GM23248 (cell line): Measurements from ENCODE around the gene LPP. TPM values are rescaled to one million over a fixed set of nuclear protein-coding genes. Genes with fewer than 3 reads are reported as not detected.
A peak's percentile ranks its signal among the peaks of the same experiment; 100 is the strongest.

Experiments
- DNase-seq: peaks from one replicate; pipeline ENCODE4 v3.0.0-alpha.2; 2015
- H2AFZ ChIP-seq: fragments of 200-600 bp; sonication (generic); 2 replicates; pipeline ENCODE4 v1.6.1; 2016; ENCODE audit warnings: antibody characterized with exemption
- H3F3A ChIP-seq: fragments of 200-600 bp; sonication (generic); 2 replicates; pipeline ENCODE4 v1.6.1; 2016; ENCODE audit warnings: mild to moderate bottlenecking, antibody characterized with exemption, mixed run types; ENCODE audit not compliant: insufficient read depth
- H3K27ac ChIP-seq: fragments of 200-600 bp; sonication (generic); 2 replicates; pipeline ENCODE4 v1.5.1; 2016; ENCODE audit warnings: mild to moderate bottlenecking
- H3K27me3 ChIP-seq: fragments of 200-600 bp; sonication (generic); replicated peaks from 2 replicates; pipeline ENCODE4 v1.6.1; 2016; ENCODE audit warnings: mild to moderate bottlenecking; ENCODE audit not compliant: insufficient read depth
- H3K36me3 ChIP-seq: fragments of 200-600 bp; sonication (generic); 2 replicates; pipeline ENCODE4 v1.6.1; 2016; ENCODE audit warnings: low read depth, mild to moderate bottlenecking
- H3K4me1 ChIP-seq: fragments of 200-600 bp; sonication (generic); 2 replicates; pipeline ENCODE4 v1.6.1; 2016; ENCODE audit warnings: mild to moderate bottlenecking; ENCODE audit not compliant: insufficient read depth
- H3K4me2 ChIP-seq: fragments of 200-600 bp; sonication (generic); one replicate; pipeline ENCODE4 v1.6.1; 2016; ENCODE audit warnings: mild to moderate bottlenecking; ENCODE audit not compliant: unreplicated experiment
- H3K4me3 ChIP-seq: fragments of 200-600 bp; sonication (generic); 2 replicates; pipeline ENCODE4 v1.5.1; 2016; ENCODE audit warnings: mild to moderate bottlenecking
- H3K79me2 ChIP-seq: fragments of 200-600 bp; sonication (generic); 2 replicates; pipeline ENCODE4 v1.6.1; 2016; ENCODE audit warnings: mild to moderate bottlenecking; ENCODE audit not compliant: insufficient read depth
- H3K9ac ChIP-seq: fragments of 200-600 bp; sonication (generic); 2 replicates; pipeline ENCODE4 v1.6.1; 2016; ENCODE audit warnings: mild to moderate bottlenecking
- H3K9me2 ChIP-seq: fragments of 200-600 bp; sonication (generic); 2 replicates; pipeline ENCODE4 v1.6.1; 2016; ENCODE audit warnings: mixed run types, mild to moderate bottlenecking, moderate library complexity; ENCODE audit not compliant: insufficient read depth
- H3K9me3 ChIP-seq: fragments of 200-600 bp; sonication (generic); one replicate; pipeline ENCODE4 v1.6.1; 2017; ENCODE audit warnings: low read depth
- H4K20me1 ChIP-seq: fragments of 200-600 bp; sonication (generic); 2 replicates; pipeline ENCODE4 v1.6.0; 2016; ENCODE audit not compliant: insufficient read depth
- EZH2 ChIP-seq: fragments of 200-600 bp; sonication (generic); IDR thresholded peaks from 2 replicates; pipeline ENCODE4 v1.6.1; 2018; ENCODE audit warnings: antibody characterized with exemption, mild to moderate bottlenecking; ENCODE audit not compliant: insufficient read depth, poor library complexity, severe bottlenecking
- EZH2phosphoT487 ChIP-seq: fragments of 200-600 bp; sonication (generic); IDR thresholded peaks from 2 replicates; pipeline ENCODE4 v1.6.1; 2018; ENCODE audit warnings: antibody characterized with exemption, moderate library complexity, mild to moderate bottlenecking, low read depth; ENCODE audit not compliant: insufficient read depth
- WGBS, 2 experiments: methylation state at CpG; one replicate each; pipeline ENCODE4 v1.1.6; 2015 to 2017; ENCODE audit warnings: low lambda C conversion rate in 2 of 2, low coverage in 1 of 2; ENCODE audit errors: missing lambda C conversion rate in 2 of 2; 5-methylcytosine and 5-hydroxymethylcytosine counted together
- in situ Hi-C: fragments of 300-500 bp; cut with MboI; formaldehyde crosslinking; loops from 2 replicates; pipeline ENCODE4 v1.15.0; 2020
- polyA plus RNA-seq: library from polyadenylated mRNA; unstranded; fragments of >200 nt; fragmentation: Nextera tagmentation; extraction: Ambion mirVana; gene quantifications from 2 replicates; pipeline ENCODE4 v1.2.1, GENCODE V29; 2016
- total RNA-seq: library from RNA; depleted of rRNA; stranded (reverse); fragments of >200 nt; shearing (Covaris generic); gene quantifications from 2 replicates; pipeline ENCODE4 v1.2.3, GENCODE V29; 2014

The LPP gene
- total and polyA plus RNA-seq, 2 experiments from 2014 or later: 42.8 to 61.7 TPM

- Histone ChIP-seq H3F3A (no peaks in the 10 kb centered on the region), H3K9me2 (no peaks in the 10 kb centered on the region), H3K4me2 (no peak overlapping the region), H3K4me3 (no peak overlapping the region), H2AFZ (no peak overlapping the region), H3K9me3 (no peaks in the 10 kb centered on the region), H3K27me3 (no peaks in the 10 kb centered on the region), H3K9ac (no peak overlapping the region), H3K4me1 (no peaks in the 10 kb centered on the region), H3K79me2 (0 out of 2 replicates have a peak, but pooled peaks cover 6% of the 10 kb centered on the region), H3K36me3 (no peaks in the 10 kb centered on the region), H3K27ac (no peak overlapping the region), H4K20me1 (no peaks in the 10 kb centered on the region)
- no peak for TF ChIP-seq EZH2
- no peak for TF ChIP-seq EZH2phosphoT487
- WGBS, 2 experiments: 81 to 87% methylated on average over 3 of the region's 3 CpGs
- peak; percentile 5 for DNase-seq
- in situ Hi-C loops: no loop called here
Measured at GRCh38 chr3:188747489-188747888, 593.5 kb downstream of the LPP start.

DNA sequence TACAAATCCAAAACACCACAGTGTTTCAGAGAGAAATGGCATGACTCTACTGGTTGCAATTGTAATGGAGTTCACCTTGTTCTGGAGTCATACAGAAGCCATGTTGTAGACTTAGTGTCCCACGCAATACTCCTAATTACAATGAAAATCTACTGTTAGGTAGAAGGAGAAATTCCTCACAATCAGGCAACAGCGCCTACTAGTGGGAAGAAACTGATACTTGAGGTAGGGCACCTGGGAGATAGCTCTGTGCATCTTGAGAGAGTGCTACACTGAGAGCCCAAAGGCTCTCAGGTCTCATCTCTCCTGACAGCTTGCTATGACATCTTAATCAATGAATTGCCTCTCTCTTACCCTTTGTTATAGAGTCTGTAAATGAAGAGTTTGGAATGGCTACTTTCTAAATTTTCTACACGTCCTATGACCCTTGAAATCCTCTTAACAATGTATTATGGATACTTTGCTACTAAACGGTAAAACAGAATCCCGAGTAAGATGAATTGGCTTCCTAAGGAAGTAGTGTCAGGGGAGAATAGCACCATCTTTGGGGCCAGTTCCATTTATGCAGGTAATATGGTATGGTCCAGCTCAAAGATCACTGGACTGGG, 595.2 kb downstream of the LPP start:
- no peak for TF ChIP-seq EZH2phosphoT487
- no peak for TF ChIP-seq EZH2
- in situ Hi-C loops: no loop called here
- peaks cover 7% of the 10 kb centered on the region for H3F3A ChIP-seq
- peak; percentile 21 for DNase-seq
- no peaks in the 10 kb centered on the region for H3K9me3 ChIP-seq
- H3K9ac ChIP-seq: no peak overlapping the region
- no peaks in the 10 kb centered on the region for H3K9me2 ChIP-seq
- H2AFZ ChIP-seq: no peak overlapping the region
- 0 out of 2 replicates have a peak, but pooled peaks cover 6% of the 10 kb centered on the region for H3K79me2 ChIP-seq
- H3K27ac ChIP-seq: no peak overlapping the region
- no peaks in the 10 kb centered on the region for H3K27me3 ChIP-seq
- WGBS, 2 experiments: 88 to 89% methylated on average over 5 of the region's 5 CpGs
- H3K4me3 ChIP-seq: no peak overlapping the region
- H3K4me2 ChIP-seq: no peak overlapping the region
- no peaks in the 10 kb centered on the region for H4K20me1 ChIP-seq
- no peaks in the 10 kb centered on the region for H3K4me1 ChIP-seq
- no peaks in the 10 kb centered on the region for H3K36me3 ChIP-seq

GRCh38 chr3:188749830-188750229, 595.9 kb downstream of the LPP start:
- Histone ChIP-seq H3K4me3 (no peak overlapping the region), H3F3A (peaks cover 8% of the 10 kb centered on the region), H3K79me2 (0 out of 2 replicates have a peak, but pooled peaks cover 6% of the 10 kb centered on the region), H3K9me3 (no peaks in the 10 kb centered on the region), H4K20me1 (no peaks in the 10 kb centered on the region), H3K4me1 (no peaks in the 10 kb centered on the region), H3K9me2 (no peaks in the 10 kb centered on the region), H3K36me3 (no peaks in the 10 kb centered on the region), H3K9ac (no peak overlapping the region), H2AFZ (no peak overlapping the region), H3K27ac (no peak overlapping the region), H3K27me3 (no peaks in the 10 kb centered on the region), H3K4me2 (no peak overlapping the region)
- TF ChIP-seq EZH2phosphoT487 (no peak), EZH2 (no peak)
- WGBS, 2 experiments: 97 to 98% methylated on average over 4 of the region's 4 CpGs
- no peak for DNase-seq
- in situ Hi-C loops: no loop called here

DNA sequence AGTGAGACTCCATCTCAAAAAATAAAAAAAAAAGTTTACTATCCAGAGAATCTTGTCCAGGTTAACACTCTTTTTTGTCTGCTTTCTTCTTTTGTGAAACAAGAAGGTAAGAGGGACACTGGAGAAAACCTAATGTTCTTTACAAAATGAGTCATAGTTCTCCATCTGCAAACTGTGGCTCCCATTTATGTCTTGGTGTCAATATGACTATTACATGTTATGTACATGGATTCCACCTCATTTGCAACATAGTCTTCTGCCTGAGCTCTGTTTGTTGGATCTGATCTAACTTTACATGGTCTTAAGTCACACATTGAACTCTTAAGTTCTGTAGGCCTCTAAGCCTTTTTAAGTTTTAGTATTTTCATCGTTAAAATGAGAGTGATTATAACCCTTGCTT, 596.7 kb downstream of the LPP start:
- TF ChIP-seq EZH2phosphoT487 (no peak), EZH2 (no peak)
- Histone ChIP-seq H3K79me2 (0 out of 2 replicates have a peak, but pooled peaks cover 6% of the 10 kb centered on the region), H3K27ac (no peak overlapping the region), H3F3A (peaks cover 8% of the 10 kb centered on the region), H3K9ac (no peak overlapping the region), H3K27me3 (no peaks in the 10 kb centered on the region), H3K4me1 (no peaks in the 10 kb centered on the region), H3K36me3 (no peaks in the 10 kb centered on the region), H2AFZ (no peak overlapping the region), H3K4me2 (no peak overlapping the region), H3K9me2 (no peaks in the 10 kb centered on the region), H3K9me3 (no peaks in the 10 kb centered on the region), H4K20me1 (no peaks in the 10 kb centered on the region), H3K4me3 (no peak overlapping the region)
- WGBS, 2 experiments: 98 to 100% methylated on average over 1 of the region's 1 CpG
- in situ Hi-C loops: no loop called here
- DNase-seq: no peak
